Mucosa of stomach (tissue), 1 donor: ENCODE data around the gene ARHGAP11B.
"Not testable (repeated sequence)": the region's sequence is repeated elsewhere in the genome, so short reads cannot be mapped to it uniquely, and the experiment has no call there.

Source experiments
- H3K27me3 ChIP-seq: one replicate; pipeline ENCODE4 v1.7.0; 2013; ENCODE audit warnings: mild to moderate bottlenecking, low read length; ENCODE audit not compliant: control insufficient read depth, insufficient read depth
- H3K36me3 ChIP-seq: one replicate; pipeline ENCODE4 v1.7.0; 2013; ENCODE audit warnings: low read length; ENCODE audit not compliant: control insufficient read depth, insufficient read depth
- H3K4me1 ChIP-seq: one replicate; pipeline ENCODE4 v1.7.0; 2013; ENCODE audit warnings: mild to moderate bottlenecking, low read length; ENCODE audit not compliant: control insufficient read depth, insufficient read depth
- H3K4me3 ChIP-seq: one replicate; pipeline ENCODE4 v1.7.0; 2013; ENCODE audit warnings: low read length
- H3K9ac ChIP-seq: one replicate; pipeline ENCODE4 v1.7.0; 2013; ENCODE audit warnings: mild to moderate bottlenecking, low read length, moderate library complexity
- H3K9me3 ChIP-seq: one replicate; pipeline ENCODE4 v1.7.0; 2013; ENCODE audit warnings: mild to moderate bottlenecking, low read length, moderate library complexity; ENCODE audit not compliant: control insufficient read depth
- donor health status: Pancreatic carcinoma.

Gene ARHGAP11B

GRCh38 chr15:30670056-30670455 is 44.1 kb downstream of the ARHGAP11B start:
- no peaks in the 10 kb centered on the region for H3K9me3 ChIP-seq
- H3K36me3 ChIP-seq: no peaks in the 10 kb centered on the region
- H3K4me1 ChIP-seq: no peaks in the 10 kb centered on the region
- no peaks in the 10 kb centered on the region for H3K27me3 ChIP-seq
- H3K9ac ChIP-seq: no peak overlapping the region
- H3K4me3 ChIP-seq: no peak overlapping the region

GRCh38 chr15:30671309-30671708 is 45.4 kb downstream of the ARHGAP11B start:
- H3K4me3 ChIP-seq: no peak overlapping the region
- no peaks in the 10 kb centered on the region for H3K36me3 ChIP-seq
- no peaks in the 10 kb centered on the region for H3K4me1 ChIP-seq
- no peaks in the 10 kb centered on the region for H3K9me3 ChIP-seq
- no peak overlapping the region for H3K9ac ChIP-seq
- no peaks in the 10 kb centered on the region for H3K27me3 ChIP-seq

GRCh38 chr15:30675126-30675525 is 49.2 kb downstream of the ARHGAP11B start:
- Histone ChIP-seq H3K27me3 (no peaks in the 10 kb centered on the region), H3K9me3 (no peaks in the 10 kb centered on the region), H3K9ac (no peak overlapping the region), H3K4me1 (no peaks in the 10 kb centered on the region), H3K36me3 (no peaks in the 10 kb centered on the region), H3K4me3 (no peak overlapping the region)

- not testable (repeated sequence) for H3K27me3 ChIP-seq, H3K4me3 ChIP-seq, H3K4me1 ChIP-seq, H3K9me3 ChIP-seq, H3K9ac ChIP-seq, H3K36me3 ChIP-seq
Observed at GRCh38 chr15:30675891-30676290, 50.0 kb downstream of the ARHGAP11B start.

- H3K9ac ChIP-seq: not testable (repeated sequence)
Observed at GRCh38 chr15:30680997-30681396, 55.1 kb downstream of the ARHGAP11B start.

GRCh38 chr15:30685709-30686285 is 59.9 kb downstream of the ARHGAP11B start:
- not testable (repeated sequence) for H3K36me3 ChIP-seq, H3K4me1 ChIP-seq, H3K9me3 ChIP-seq, H3K9ac ChIP-seq, H3K4me3 ChIP-seq, H3K27me3 ChIP-seq

More at GRCh38 chr15:30680997-30681396, 55.1 kb downstream of the ARHGAP11B start:
- H3K4me3 ChIP-seq, H3K4me1 ChIP-seq, H3K27me3 ChIP-seq, H3K9me3 ChIP-seq, H3K36me3 ChIP-seq: not testable (repeated sequence)

GRCh38 chr15:30686651-30687050 is 60.7 kb downstream of the ARHGAP11B start:
- H3K4me3 ChIP-seq, H3K9ac ChIP-seq, H3K36me3 ChIP-seq, H3K27me3 ChIP-seq, H3K9me3 ChIP-seq, H3K4me1 ChIP-seq: not testable (repeated sequence)
